H1 (cell line): ENCODE data around the gene OXLD1. TPM values are rescaled to one million over a fixed set of nuclear protein-coding genes. Genes with fewer than 3 reads are reported as not detected.

Source experiments
- CTCF ChIA-PET: fragments of 300-600 bp; sonication (Branson Sonifier 250); formaldehyde crosslinking; loops from one replicate; lab custom pipeline; 2021; ENCODE audit not compliant: partially characterized antibody; lab: Charles Lee
- POLR2A ChIA-PET: fragments of 300-600 bp; sonication (Branson Sonifier 250); formaldehyde crosslinking; loops from one replicate; lab custom pipeline; 2021; ENCODE audit warnings: inconsistent platforms; ENCODE audit not compliant: partially characterized antibody; lab: Charles Lee
- DNase-seq, 2 experiments: peaks; one replicate each; pipeline versions ENCODE4 v3.0.0 to v3.0.0-alpha.2; 2010 to 2022; ENCODE audit warnings: low spot score in 2 of 2, low read depth in 1 of 2, mixed read lengths in 1 of 2
- FAIRE-seq: peaks from 2 replicates; lab custom pipeline; 2011; peaks lifted over from hg19 to GRCh38; lab: Jason Lieb, UNC
- H2AFZ ChIP-seq: 2 replicates; pipeline ENCODE4 v1.8.1; 2012; ENCODE audit warnings: low read length, inconsistent platforms
- H2AK5ac ChIP-seq: 2 replicates; pipeline ENCODE4 v1.6.1; 2013; ENCODE audit warnings: low read depth, low read length
- H2BK120ac ChIP-seq: replicated peaks from 2 replicates; pipeline ENCODE3; 2013; ENCODE audit warnings: low read depth, low read length, inconsistent platforms
- H2BK12ac ChIP-seq: 2 replicates; pipeline ENCODE4 v1.6.1; 2013; ENCODE audit warnings: low read depth, low read length
- H2BK15ac ChIP-seq: 2 replicates; pipeline ENCODE4 v1.6.1; 2013; ENCODE audit warnings: low read length
- H2BK20ac ChIP-seq: 2 replicates; pipeline ENCODE4 v1.6.1; 2013; ENCODE audit warnings: low read length
- H2BK5ac ChIP-seq: 2 replicates; pipeline ENCODE4 v1.6.1; 2013; ENCODE audit warnings: low read depth, low read length
- H3K14ac ChIP-seq: 2 replicates; pipeline ENCODE4 v1.6.1; 2013; ENCODE audit warnings: inconsistent platforms; ENCODE audit not compliant: insufficient read length
- H3K18ac ChIP-seq: 2 replicates; pipeline ENCODE4 v1.6.1; 2013; ENCODE audit warnings: low read length; ENCODE audit errors: extremely low read depth
- H3K23ac ChIP-seq: 2 replicates; pipeline ENCODE4 v1.6.1; 2013; ENCODE audit warnings: inconsistent platforms; ENCODE audit not compliant: insufficient read length
- H3K23me2 ChIP-seq: 2 replicates; pipeline ENCODE4 v1.6.1; 2013; ENCODE audit warnings: low read depth, low read length
- H3K27ac ChIP-seq: 2 replicates; pipeline ENCODE4 v1.6.1; 2011; ENCODE audit warnings: low read depth, low read length, inconsistent platforms
- H3K27me3 ChIP-seq, 4 experiments: replicated peaks in 1 of 4; 1 replicate in 1 of 4; 2 replicates in 3 of 4; pipeline versions ENCODE4 v1.6.1 to v1.8.1; 2011 to 2013; ENCODE audit warnings: low read length in 3 of 4, mild to moderate bottlenecking in 3 of 4, inconsistent platforms in 2 of 4, mixed read lengths in 2 of 4, moderate library complexity in 1 of 4; ENCODE audit not compliant: control insufficient read depth in 3 of 4, insufficient read depth in 3 of 4; ENCODE audit errors: extremely low read depth in 1 of 4
- H3K36me3 ChIP-seq, 4 experiments: 2 replicates each; pipeline versions ENCODE4 v1.6.1 to v1.8.1; 2011 to 2013; ENCODE audit warnings: mild to moderate bottlenecking in 4 of 4, low read length in 3 of 4, moderate library complexity in 2 of 4, control low read depth in 1 of 4, inconsistent platforms in 1 of 4; ENCODE audit not compliant: insufficient read depth in 4 of 4, control insufficient read depth in 2 of 4
- H3K4ac ChIP-seq: replicated peaks from 2 replicates; pipeline ENCODE3; 2013; ENCODE audit warnings: low read length, low read depth, mixed read lengths, inconsistent platforms; ENCODE audit not compliant: insufficient read length
- H3K4me1 ChIP-seq, 4 experiments: replicated peaks in 1 of 4; 1 replicate in 1 of 4; 2 replicates in 3 of 4; pipeline versions ENCODE4 v1.6.1 to v1.8.1; 2011 to 2013; ENCODE audit warnings: low read length in 3 of 4, inconsistent platforms in 2 of 4, mixed read lengths in 1 of 4; ENCODE audit not compliant: insufficient read depth in 4 of 4, control insufficient read depth in 3 of 4
- H3K4me2 ChIP-seq, 2 experiments: 2 replicates each; pipeline versions ENCODE4 v1.6.1 to v1.8.1; 2011 to 2013; ENCODE audit warnings: low read depth in 2 of 2, low read length in 2 of 2, control low read depth in 1 of 2, inconsistent platforms in 1 of 2, mild to moderate bottlenecking in 1 of 2; ENCODE audit not compliant: insufficient read depth in 1 of 2
- H3K4me3 ChIP-seq, 4 experiments: fragments of 200-600, 300-600 bp in 1 of 4; sonication (generic), shearing (Covaris generic), sonication (Bioruptor Twin) in 1 of 4; 2 replicates each; pipeline versions ENCODE4 v1.5.1 to v1.8.1; 2011 to 2016; ENCODE audit warnings: low read length in 4 of 4, low read depth in 3 of 4, control low read depth in 2 of 4, inconsistent platforms in 2 of 4, mild to moderate bottlenecking in 2 of 4, mixed read lengths in 1 of 4, moderate library complexity in 1 of 4; ENCODE audit not compliant: insufficient read depth in 2 of 4; ENCODE audit errors: extremely low read depth in 1 of 4
- H3K56ac ChIP-seq: replicated peaks from 2 replicates; pipeline ENCODE3; 2013; ENCODE audit warnings: low read depth, mild to moderate bottlenecking, mixed read lengths, low read length, inconsistent platforms; ENCODE audit not compliant: insufficient read length
- H3K79me1 ChIP-seq: 2 replicates; pipeline ENCODE4 v1.6.1; 2013; ENCODE audit warnings: low read depth, low read length, control low read depth
- H3K79me2 ChIP-seq, 2 experiments: 2 replicates each; pipeline versions ENCODE4 v1.6.1 to v1.8.1; 2012 to 2013; ENCODE audit warnings: low read length in 2 of 2, mild to moderate bottlenecking in 2 of 2, inconsistent platforms in 1 of 2; ENCODE audit not compliant: insufficient read depth in 2 of 2, control insufficient read depth in 1 of 2
- H3K9ac ChIP-seq, 4 experiments: replicated peaks in 1 of 4; 1 replicate in 1 of 4; 2 replicates in 3 of 4; pipeline versions ENCODE4 v1.6.1 to v1.8.1; 2011 to 2013; ENCODE audit warnings: low read depth in 3 of 4, low read length in 3 of 4, control low read depth in 2 of 4, mild to moderate bottlenecking in 2 of 4, moderate library complexity in 2 of 4, inconsistent platforms in 1 of 4; ENCODE audit errors: extremely low read depth in 1 of 4
- H3K9me3 ChIP-seq, 2 experiments: 2 replicates each; pipeline versions ENCODE4 v1.6.1 to v1.8.1; 2012 to 2013; ENCODE audit warnings: mild to moderate bottlenecking in 2 of 2, moderate library complexity in 2 of 2, control low read depth in 1 of 2, inconsistent platforms in 1 of 2, low read depth in 1 of 2, low read length in 1 of 2, mixed read lengths in 1 of 2; ENCODE audit not compliant: insufficient read depth in 2 of 2
- H4K20me1 ChIP-seq, 2 experiments: replicated peaks in 1 of 2; 2 replicates each; pipeline versions ENCODE3 to v1.8.1; 2011 to 2013; ENCODE audit warnings: inconsistent platforms in 2 of 2, low read length in 2 of 2, mild to moderate bottlenecking in 1 of 2; ENCODE audit not compliant: insufficient read depth in 2 of 2, control insufficient read depth in 1 of 2
- H4K5ac ChIP-seq: 2 replicates; pipeline ENCODE4 v1.6.1; 2013; ENCODE audit warnings: low read length, low read depth, mixed read lengths, inconsistent platforms; ENCODE audit not compliant: insufficient read length
- H4K8ac ChIP-seq: 2 replicates; pipeline ENCODE4 v1.8.0; 2013; ENCODE audit warnings: mild to moderate bottlenecking, moderate library complexity, low read length, inconsistent platforms; ENCODE audit not compliant: insufficient read depth; ENCODE audit errors: extremely low read depth
- H4K91ac ChIP-seq: replicated peaks from 2 replicates; pipeline ENCODE3; 2013; ENCODE audit warnings: low read length, mixed read lengths, inconsistent platforms; ENCODE audit not compliant: insufficient read length
- CHD1 ChIP-seq: IDR thresholded peaks from 2 replicates; pipeline ENCODE4 v1.6.1; 2012; ENCODE audit warnings: low read depth, low read length, improper control_type of control experiment
- CTCF ChIP-seq, 3 experiments: IDR thresholded peaks; 1 replicate in 2 of 3; 2 replicates in 1 of 3; pipeline versions ENCODE4 v1.5.1 to v1.6.1; 2011; ENCODE audit warnings: low read length in 3 of 3, mild to moderate bottlenecking in 3 of 3, inconsistent platforms in 2 of 3, low read depth in 1 of 3, moderate library complexity in 1 of 3; ENCODE audit not compliant: insufficient read depth in 1 of 3; ENCODE audit errors: control extremely low read depth in 1 of 3
- EGR1 ChIP-seq: IDR thresholded peaks from 2 replicates; pipeline ENCODE4 v1.6.1; 2011; ENCODE audit warnings: low read depth, low read length, borderline replicate concordance
- GTF2F1 ChIP-seq: IDR thresholded peaks from 2 replicates; pipeline ENCODE4 v1.6.1; 2012; ENCODE audit warnings: low read depth, low read length, improper control_type of control experiment, borderline replicate concordance
- RBBP5 ChIP-seq: IDR thresholded peaks from 2 replicates; pipeline ENCODE4 v1.7.1; 2012; ENCODE audit warnings: low read depth, mild to moderate bottlenecking, inconsistent platforms, low read length, moderate library complexity, borderline replicate concordance
- RXRA ChIP-seq: IDR thresholded peaks from 2 replicates; pipeline ENCODE4 v1.6.1; 2011; ENCODE audit warnings: low read depth, mild to moderate bottlenecking, low read length, moderate library complexity; ENCODE audit not compliant: insufficient read depth
- SIRT6 ChIP-seq: IDR thresholded peaks from one replicate; pipeline ENCODE4 v1.7.1; 2012; ENCODE audit warnings: low read length, inconsistent platforms
- SP2 ChIP-seq: IDR thresholded peaks from 2 replicates; pipeline ENCODE4 v1.6.1; 2012; ENCODE audit warnings: mild to moderate bottlenecking, low read length, inconsistent platforms
- SP4 ChIP-seq: IDR thresholded peaks from 2 replicates; pipeline ENCODE4 v1.6.1; 2012; ENCODE audit warnings: low read length, inconsistent platforms
- USF2 ChIP-seq: IDR thresholded peaks from 2 replicates; pipeline ENCODE4 v1.6.1; 2011; ENCODE audit warnings: low read length, improper control_type of control experiment
- WGBS, 2 experiments: shearing (Covaris generic) in 1 of 2; methylation state at CpG; one replicate each; pipeline versions ENCODE4 v1.1.6 to v1.1.7; 2013 to 2015; ENCODE audit warnings: low lambda C conversion rate in 2 of 2, mixed read lengths in 2 of 2, inconsistent platforms in 1 of 2, low coverage in 1 of 2, missing lambda C conversion rate in 1 of 2; ENCODE audit not compliant: insufficient replicate concordance in 2 of 2, insufficient coverage in 1 of 2, insufficient read length in 1 of 2; ENCODE audit errors: extremely low coverage in 1 of 2, missing lambda C conversion rate in 1 of 2; 5-methylcytosine and 5-hydroxymethylcytosine counted together
- polyA plus RNA-seq, 7 experiments: library from polyadenylated mRNA; depleted of rRNA in 3 of 7; stranded (reverse) in 5 of 7; unstranded in 2 of 7; fragments of >200 nt in 5 of 7; fragments of 200-250 nt in 2 of 7; gene quantifications; 1 replicate in 5 of 7; 2 replicates in 1 of 7; 4 replicates in 1 of 7; pipeline versions ENCODE4 v1.2.1 to v1.2.3, GENCODE V29; 2011 to 2013; ENCODE audit warnings: missing spikeins in 2 of 7, mixed read lengths in 2 of 7
- total RNA-seq: library from RNA; stranded (reverse); fragmentation: NEBNext Ultra II Directional; extraction: Animal tissue kit (Norgen Biotek cat#: 25700); gene quantifications from 2 replicates; pipeline ENCODE4 v1.2.1, GENCODE V29; 2021

OXLD1 gene
- total and polyA plus RNA-seq, 2 of the 8 experiments (the other 6 are each of a cell fraction or from before 2014, with no cell fraction given), result 41.5 to 61.9 TPM

GRCh38 chr17:81648707-81649085, 17.7 kb downstream of the OXLD1 start:
- H3K56ac ChIP-seq, result no peak overlapping the region
- DNase-seq (peak in 1 of 2 experiments; percentile 58), FAIRE-seq (no peak)
- ChIA-PET POLR2A (interaction anchor here (0.6 to 4.4 kb wide), 14 partner anchors 8 to 252 kb away, joined by 3 to 23 read pairs (median 6); partner anchors contain the start of genes ACTG1, ARL16, HGS and NPLOC4), CTCF (interaction anchor here (0.7 to 3.5 kb wide), 6 partner anchors 15 to 432 kb away, joined by 3 to 9 read pairs (median 4); no protein-coding TSS in a partner anchor)
- H3K4me2 ChIP-seq, result peak overlapping the region; percentile 59 to 76
- no peak overlapping the region for H3K18ac ChIP-seq
- H3K79me2 ChIP-seq, result no peaks in the 10 kb centered on the region
- peak overlapping the region in 2 of 4 experiments; percentile 38 to 46; a peak in 5 of 8 replicates for H3K4me3 ChIP-seq
- H3K23me2 ChIP-seq, result peaks cover 10% of the 10 kb centered on the region
- no peak overlapping the region for H2AFZ ChIP-seq
- H2BK15ac ChIP-seq, result 0 out of 2 replicates have a peak overlapping the region, but pooled peaks have one; percentile 29
- no peak overlapping the region for H3K27ac ChIP-seq
- H2BK5ac ChIP-seq, result no peak overlapping the region
- 80% methylated on average over 14 of the region's 14 CpGs; no CpG with 5 or more reads in 1 of the 2 experiments for WGBS, 2 experiments
- H4K20me1 ChIP-seq, result peaks cover 0 to 2% of the 10 kb centered on the region in 2 experiments
- peaks cover 0 to 3% (median 1%) of the 10 kb centered on the region in 4 experiments; a peak in 3 of 8 replicates for H3K36me3 ChIP-seq
- no peak overlapping the region; the same call in 1 of the 2 replicates for H4K8ac ChIP-seq
- no peak overlapping the region for H3K23ac ChIP-seq
- no peak overlapping the region for H4K5ac ChIP-seq
- peaks cover 2 to 15% (median 9%) of the 10 kb centered on the region in 4 experiments; a peak in 5 of 7 replicates for H3K27me3 ChIP-seq
- H2BK20ac ChIP-seq, result no peak overlapping the region
- H2BK120ac ChIP-seq, result no peak overlapping the region
- H3K9ac ChIP-seq, result no peak overlapping the region
- H2AK5ac ChIP-seq, result no peak overlapping the region
- no peaks in the 10 kb centered on the region for H3K9me3 ChIP-seq
- peaks cover 0 to 24% (median 8%) of the 10 kb centered on the region in 4 experiments; a peak in 6 of 7 replicates for H3K4me1 ChIP-seq
- H3K14ac ChIP-seq, result no peak overlapping the region
- peaks cover 7% of the 10 kb centered on the region for H3K79me1 ChIP-seq
- H4K91ac ChIP-seq, result no peak overlapping the region
- H3K4ac ChIP-seq, result no peak overlapping the region
- H2BK12ac ChIP-seq, result no peak overlapping the region
- no peak for TF ChIP-seq EGR1
- no peak for TF ChIP-seq SIRT6
- TF ChIP-seq USF2, result no peak
- TF ChIP-seq SP2, result no peak
- TF ChIP-seq SP4, result no peak
- no peak for TF ChIP-seq RBBP5
- TF ChIP-seq RXRA, result no peak
- no peak for TF ChIP-seq CHD1
- TF ChIP-seq GTF2F1, result no peak
- TF ChIP-seq CTCF (IDR thresholded peaks at IDR 0.05; ENCODE audit: control extremely low read depth in 1 of 3, insufficient read depth in 1 of 3, low read depth in 1 of 3, low read length in 3 of 3), result no peak
